B cell (primary cell): Measurements from ENCODE around the gene SERINC5.

Source experiments
- EZH2 ChIP-seq: IDR thresholded peaks from 2 replicates; pipeline ENCODE4 v1.6.1; 2012; ENCODE audit warnings: borderline replicate concordance, low read depth, mild to moderate bottlenecking, moderate library complexity, low read length; ENCODE audit not compliant: insufficient read depth, poor library complexity, severe bottlenecking
- TF ChIP-seq, protein P1 (sequence below): fragments of 200-600 bp; IDR thresholded peaks from one replicate; pipeline ENCODE4 v1.8.0; 2022; ENCODE audit warnings: antibody characterized with exemption, mild to moderate bottlenecking

DNA sequence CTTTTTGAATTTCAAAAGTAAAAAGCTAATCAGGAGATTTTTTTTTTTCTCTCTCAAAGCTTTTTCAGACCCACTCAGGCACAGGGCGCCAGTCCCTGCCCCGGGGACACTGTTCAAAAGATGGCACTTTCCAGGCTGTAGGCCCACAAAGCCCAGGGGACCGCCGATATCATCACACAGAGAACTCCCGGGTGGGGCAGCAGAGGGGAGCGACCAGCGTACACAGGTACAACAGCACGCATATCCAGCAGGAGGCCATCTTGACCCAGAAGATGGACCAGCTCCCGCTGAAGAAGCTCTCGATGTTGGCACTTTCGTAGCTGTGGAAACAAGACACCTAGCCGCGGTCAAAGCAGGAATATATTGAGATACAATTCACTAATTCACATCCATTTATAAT is 112.4 kb downstream of the SERINC5 start:
- TF ChIP-seq, protein P1, sequence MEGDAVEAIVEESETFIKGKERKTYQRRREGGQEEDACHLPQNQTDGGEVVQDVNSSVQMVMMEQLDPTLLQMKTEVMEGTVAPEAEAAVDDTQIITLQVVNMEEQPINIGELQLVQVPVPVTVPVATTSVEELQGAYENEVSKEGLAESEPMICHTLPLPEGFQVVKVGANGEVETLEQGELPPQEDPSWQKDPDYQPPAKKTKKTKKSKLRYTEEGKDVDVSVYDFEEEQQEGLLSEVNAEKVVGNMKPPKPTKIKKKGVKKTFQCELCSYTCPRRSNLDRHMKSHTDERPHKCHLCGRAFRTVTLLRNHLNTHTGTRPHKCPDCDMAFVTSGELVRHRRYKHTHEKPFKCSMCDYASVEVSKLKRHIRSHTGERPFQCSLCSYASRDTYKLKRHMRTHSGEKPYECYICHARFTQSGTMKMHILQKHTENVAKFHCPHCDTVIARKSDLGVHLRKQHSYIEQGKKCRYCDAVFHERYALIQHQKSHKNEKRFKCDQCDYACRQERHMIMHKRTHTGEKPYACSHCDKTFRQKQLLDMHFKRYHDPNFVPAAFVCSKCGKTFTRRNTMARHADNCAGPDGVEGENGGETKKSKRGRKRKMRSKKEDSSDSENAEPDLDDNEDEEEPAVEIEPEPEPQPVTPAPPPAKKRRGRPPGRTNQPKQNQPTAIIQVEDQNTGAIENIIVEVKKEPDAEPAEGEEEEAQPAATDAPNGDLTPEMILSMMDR, result no peak
- no peak for TF ChIP-seq EZH2
